ENCODE measurements around the gene DHRS11.
"Not testable (repeated sequence)": the region's sequence is repeated elsewhere in the genome, so short reads cannot be mapped to it uniquely, and the experiment has no call there.

DHRS11 gene

DNA sequence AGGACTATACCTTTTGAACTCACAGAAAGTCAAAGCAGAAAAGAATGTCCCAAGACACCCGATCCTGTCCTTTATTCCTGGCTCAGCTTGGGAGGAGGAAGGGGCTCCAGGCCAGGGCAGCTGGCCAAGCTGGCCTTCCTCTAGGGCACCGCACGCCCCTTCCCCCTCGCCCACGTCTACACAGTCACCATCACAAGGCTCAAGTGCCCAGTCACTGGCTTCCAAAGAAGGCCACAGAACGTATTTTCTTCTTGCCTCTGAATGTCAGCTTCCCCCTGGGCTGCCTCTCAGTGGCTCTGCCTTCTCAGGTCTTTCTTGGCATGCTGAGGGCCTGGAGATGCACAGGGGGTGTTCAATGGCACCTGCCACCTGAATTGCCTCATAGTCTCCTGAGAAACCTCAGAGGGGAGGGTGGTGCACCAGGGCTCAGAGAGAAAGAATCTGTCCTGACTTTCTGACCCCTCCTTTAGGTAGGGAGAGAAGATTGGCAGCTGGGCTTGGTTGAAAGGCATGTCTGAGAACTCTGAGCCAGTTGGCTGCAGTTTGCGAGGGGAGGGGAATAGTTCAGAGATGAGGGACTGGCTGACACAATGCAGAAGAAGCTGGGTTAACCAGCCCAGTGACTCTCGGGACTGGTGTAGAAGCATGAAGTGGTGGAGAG lies 2.1 kb downstream of the DHRS11 start:
- DNase-seq (ENCODE audit: low read depth in 2 of 2) = no peak

GRCh38 chr17:36594626-36595401 lies 3.1 kb downstream of the DHRS11 start:
- DNase-seq (ENCODE audit: low read depth in 2 of 2) = no peak

DNA sequence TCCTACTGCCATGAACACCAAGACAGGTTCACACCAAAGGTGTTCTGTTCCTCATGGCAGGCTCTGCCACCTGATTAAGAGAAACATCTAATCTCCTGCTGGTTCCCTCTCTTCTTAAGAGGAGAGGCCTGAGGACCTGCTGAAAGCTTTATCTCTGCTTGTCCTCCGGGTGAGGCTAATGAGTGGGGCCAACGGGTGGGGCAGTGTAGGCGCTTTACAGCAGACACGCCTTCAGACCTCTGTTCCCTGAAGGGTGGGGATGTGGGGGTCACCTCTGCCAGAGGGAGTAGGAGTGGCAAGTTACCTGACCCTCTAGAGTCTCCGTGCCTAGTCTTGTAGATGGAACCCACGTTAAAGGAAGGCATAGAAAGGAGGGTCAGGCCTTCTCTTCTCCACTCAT lies 5.5 kb downstream of the DHRS11 start:
- no peak for DNase-seq (ENCODE audit: low read depth in 2 of 2)

- DNase-seq (ENCODE audit: low read depth in 2 of 2) = no peak
Observed at GRCh38 chr17:36597866-36598777, 6.4 kb downstream of the DHRS11 start.

- no peak for DNase-seq (ENCODE audit: low read depth in 2 of 2)
Observed at GRCh38 chr17:36598951-36599401, 7.3 kb downstream of the DHRS11 start.

GRCh38 chr17:36599546-36600250 lies 8.0 kb downstream of the DHRS11 start:
- DNase-seq (ENCODE audit: low read depth in 2 of 2) = no peak

DNA sequence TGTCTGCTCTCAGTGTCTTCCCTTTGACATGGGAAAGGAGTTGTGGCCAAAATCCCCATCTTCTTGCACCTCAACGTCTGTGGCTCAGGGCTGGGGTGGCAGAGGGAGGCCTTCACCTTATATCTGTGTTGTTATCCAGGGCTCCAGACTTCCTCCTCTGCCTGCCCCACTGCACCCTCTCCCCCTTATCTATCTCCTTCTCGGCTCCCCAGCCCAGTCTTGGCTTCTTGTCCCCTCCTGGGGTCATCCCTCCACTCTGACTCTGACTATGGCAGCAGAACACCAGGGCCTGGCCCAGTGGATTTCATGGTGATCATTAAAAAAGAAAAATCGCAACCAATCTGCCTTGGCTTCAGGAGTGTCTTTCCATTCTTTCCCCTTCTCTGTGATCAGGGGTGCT lies 8.8 kb downstream of the DHRS11 start:
- no peak for DNase-seq (ENCODE audit: low read depth in 2 of 2)

- no peak for DNase-seq (ENCODE audit: low read depth in 2 of 2)
Observed at GRCh38 chr17:36600936-36601302, 9.2 kb downstream of the DHRS11 start.

- peak; percentile 56 to 63 for DNase-seq (ENCODE audit: low read depth in 2 of 2)
Observed at GRCh38 chr17:36601303-36602029, 9.8 kb downstream of the DHRS11 start, which contains the start of gene MRM1. TSS of gene MRM1 (plus strand) at chr17:36601583. CDS start at chr17:36601811, 228 bp downstream.

GRCh38 chr17:36602030-36602748 lies 10.5 kb downstream of the DHRS11 start:
- DNase-seq (ENCODE audit: low read depth in 2 of 2) = no peak

DNA sequence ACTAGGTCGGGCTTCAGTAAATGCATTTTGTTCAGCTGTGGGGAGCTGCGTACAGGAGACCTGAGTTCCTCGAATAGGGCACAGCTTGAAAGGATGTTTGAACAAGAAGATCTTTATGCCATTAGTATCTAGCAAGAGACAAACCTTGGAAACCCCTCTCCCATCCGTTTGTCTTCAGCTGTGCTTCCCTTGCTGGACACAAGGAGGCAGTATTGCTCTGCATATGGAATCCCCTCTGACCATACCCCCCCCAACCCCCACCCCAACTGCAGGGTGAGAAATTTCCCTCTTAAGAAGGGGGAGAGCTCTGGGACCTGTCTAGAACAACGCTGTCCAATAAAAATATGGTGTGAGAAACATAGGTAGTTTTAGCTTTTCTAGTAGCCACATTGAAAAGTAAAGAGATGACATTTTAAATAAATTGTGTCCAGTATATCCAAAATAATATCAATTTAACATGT lies 11.3 kb downstream of the DHRS11 start:
- DNase-seq (ENCODE audit: low read depth in 2 of 2) = peak; percentile 19 to 28

DNA sequence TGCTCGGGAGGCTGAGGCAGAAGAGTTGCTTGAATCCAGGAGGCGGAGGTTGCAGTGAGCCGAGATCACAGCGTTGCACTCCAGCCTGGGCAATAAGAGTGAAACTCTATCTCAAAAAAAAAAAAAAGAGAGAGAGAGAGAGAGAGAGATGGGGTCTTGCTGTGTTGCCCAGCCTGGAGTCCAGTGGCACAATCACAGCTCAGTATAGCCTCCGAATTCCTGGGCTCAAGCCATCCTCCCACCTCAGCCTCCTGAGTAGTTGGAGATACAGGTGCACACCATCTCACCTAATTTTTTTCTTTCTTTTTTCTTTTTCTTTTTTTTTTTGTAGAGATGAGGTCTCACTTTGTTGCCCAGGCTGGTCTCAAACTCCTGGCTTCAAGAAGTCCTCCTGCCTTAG lies 13.3 kb downstream of the DHRS11 start:
- not testable (repeated sequence) for DNase-seq (ENCODE audit: low read depth in 2 of 2)

- no peak for DNase-seq (ENCODE audit: low read depth in 2 of 2)
Observed at GRCh38 chr17:36608280-36608679, 16.6 kb downstream of the DHRS11 start.

GRCh38 chr17:36608794-36609497 lies 17.3 kb downstream of the DHRS11 start:
- DNase-seq (ENCODE audit: low read depth in 2 of 2) = no peak

DNA sequence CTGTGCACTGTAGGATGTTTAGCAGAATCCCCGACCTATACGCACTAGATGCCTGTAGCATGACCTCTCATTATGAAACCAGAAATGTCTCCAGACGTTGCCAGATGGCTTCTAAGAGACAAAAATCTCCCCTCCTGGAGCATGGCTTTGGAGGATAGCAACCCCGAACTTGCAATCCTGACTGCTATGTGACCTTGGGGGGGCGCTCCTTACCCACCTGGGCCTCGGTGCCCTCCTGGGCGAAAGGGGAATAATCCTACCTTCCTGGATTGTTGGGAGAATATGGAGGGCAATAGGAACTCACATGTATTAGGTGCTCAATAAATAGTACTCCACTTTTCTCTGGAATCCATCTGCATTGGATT lies 17.8 kb downstream of the DHRS11 start:
- no peak for DNase-seq (ENCODE audit: low read depth in 2 of 2)

DNA sequence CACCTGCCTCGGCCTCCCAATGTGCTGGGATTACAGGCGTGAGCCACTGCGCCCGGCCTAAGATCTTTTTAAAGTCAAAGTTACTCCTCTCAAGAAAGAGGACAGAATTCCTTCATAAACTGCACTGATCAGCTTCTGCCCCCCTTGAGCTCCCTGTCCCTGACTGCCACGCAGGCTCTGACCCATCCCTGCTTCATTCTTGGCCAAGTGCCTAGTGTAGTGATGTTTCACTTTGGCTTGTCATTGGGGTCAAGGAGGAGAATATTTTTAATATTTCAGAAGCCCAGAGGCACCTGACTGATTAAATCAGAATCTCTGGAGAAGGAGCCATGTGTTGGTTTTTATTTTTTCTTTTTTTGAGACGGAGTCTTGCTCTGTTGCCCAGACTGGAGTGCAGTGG lies 18.8 kb downstream of the DHRS11 start:
- DNase-seq (ENCODE audit: low read depth in 2 of 2) = no peak

GRCh38 chr17:36611345-36612072 lies 19.8 kb downstream of the DHRS11 start:
- DNase-seq (ENCODE audit: low read depth in 2 of 2) = no peak

DNA sequence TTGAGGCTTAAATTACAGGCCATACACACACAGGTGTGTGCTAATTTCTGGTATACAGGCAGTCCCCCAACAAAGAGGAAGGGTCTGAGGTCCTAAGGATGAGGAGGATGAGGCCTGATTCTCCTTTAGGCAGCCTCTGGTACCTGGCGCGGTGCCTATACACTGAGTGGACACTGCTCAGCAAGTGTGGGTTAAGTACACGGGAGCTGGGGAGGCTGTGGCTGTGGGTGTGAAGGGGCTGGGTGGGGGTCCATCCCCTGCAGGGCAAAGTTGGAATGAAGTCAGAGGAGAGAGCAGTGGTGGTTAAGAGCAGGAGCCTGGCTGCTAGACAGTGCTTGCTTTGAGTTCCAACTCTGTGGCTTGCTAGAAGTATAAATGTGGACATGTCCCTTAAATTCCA lies 20.6 kb downstream of the DHRS11 start:
- DNase-seq (ENCODE audit: low read depth in 2 of 2) = no peak

- DNase-seq (ENCODE audit: low read depth in 2 of 2) = no peak
Observed at GRCh38 chr17:36613155-36613554, 21.5 kb downstream of the DHRS11 start.
